GM18526 (cell line): ENCODE measurements around the gene NCAPG2.

Experiments used
- POLR2A ChIP-seq: IDR thresholded peaks from 3 replicates; pipeline ENCODE4 v1.6.1; 2011; ENCODE audit not compliant: insufficient read length; ENCODE audit errors: extremely low read depth

Gene NCAPG2, protein sequence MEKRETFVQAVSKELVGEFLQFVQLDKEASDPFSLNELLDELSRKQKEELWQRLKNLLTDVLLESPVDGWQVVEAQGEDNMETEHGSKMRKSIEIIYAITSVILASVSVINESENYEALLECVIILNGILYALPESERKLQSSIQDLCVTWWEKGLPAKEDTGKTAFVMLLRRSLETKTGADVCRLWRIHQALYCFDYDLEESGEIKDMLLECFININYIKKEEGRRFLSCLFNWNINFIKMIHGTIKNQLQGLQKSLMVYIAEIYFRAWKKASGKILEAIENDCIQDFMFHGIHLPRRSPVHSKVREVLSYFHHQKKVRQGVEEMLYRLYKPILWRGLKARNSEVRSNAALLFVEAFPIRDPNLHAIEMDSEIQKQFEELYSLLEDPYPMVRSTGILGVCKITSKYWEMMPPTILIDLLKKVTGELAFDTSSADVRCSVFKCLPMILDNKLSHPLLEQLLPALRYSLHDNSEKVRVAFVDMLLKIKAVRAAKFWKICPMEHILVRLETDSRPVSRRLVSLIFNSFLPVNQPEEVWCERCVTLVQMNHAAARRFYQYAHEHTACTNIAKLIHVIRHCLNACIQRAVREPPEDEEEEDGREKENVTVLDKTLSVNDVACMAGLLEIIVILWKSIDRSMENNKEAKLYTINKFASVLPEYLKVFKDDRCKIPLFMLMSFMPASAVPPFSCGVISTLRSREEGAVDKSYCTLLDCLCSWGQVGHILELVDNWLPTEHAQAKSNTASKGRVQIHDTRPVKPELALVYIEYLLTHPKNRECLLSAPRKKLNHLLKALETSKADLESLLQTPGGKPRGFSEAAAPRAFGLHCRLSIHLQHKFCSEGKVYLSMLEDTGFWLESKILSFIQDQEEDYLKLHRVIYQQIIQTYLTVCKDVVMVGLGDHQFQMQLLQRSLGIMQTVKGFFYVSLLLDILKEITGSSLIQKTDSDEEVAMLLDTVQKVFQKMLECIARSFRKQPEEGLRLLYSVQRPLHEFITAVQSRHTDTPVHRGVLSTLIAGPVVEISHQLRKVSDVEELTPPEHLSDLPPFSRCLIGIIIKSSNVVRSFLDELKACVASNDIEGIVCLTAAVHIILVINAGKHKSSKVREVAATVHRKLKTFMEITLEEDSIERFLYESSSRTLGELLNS

DNA sequence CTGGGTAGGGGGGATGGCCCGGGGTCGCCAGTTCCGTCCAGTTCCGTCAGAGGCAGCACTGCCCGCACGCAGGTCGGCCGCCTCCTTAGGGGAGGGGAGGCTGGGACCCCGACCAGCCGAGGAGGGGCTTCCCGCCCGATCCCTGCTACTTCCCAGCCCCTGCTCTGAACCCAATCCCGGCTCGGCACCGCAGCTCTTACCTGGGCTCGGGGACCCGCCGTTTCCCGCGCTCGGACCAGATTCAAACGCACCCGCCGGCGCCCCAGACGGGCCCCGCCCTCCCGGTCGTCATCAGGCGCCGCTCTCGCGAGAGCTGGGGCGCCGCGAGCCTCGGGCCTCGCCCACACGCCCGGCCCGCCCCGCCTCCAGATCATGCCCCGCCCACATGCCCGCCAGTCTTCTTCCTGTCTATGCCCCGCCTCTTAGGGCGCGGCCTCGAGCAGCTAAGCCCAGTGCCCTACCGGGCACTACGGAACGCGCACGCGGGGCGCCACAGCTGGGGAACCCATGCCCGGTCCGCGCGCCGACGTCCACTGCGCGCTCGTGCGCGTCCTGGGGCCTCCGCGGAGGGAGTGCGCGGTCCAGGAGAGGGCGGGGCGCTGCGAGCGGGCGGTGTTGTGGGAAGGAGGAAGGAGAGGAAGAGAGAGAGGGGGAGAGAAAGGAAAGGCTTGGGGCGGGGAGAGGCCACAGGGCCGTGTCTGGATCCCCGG is at the start of gene NCAPG2:
NCAPG2 (minus strand) TSS at position 281 of the 710 bp plus-strand sequence. CDS start 2,905 bp downstream, outside the sequence.
- TF ChIP-seq POLR2A = peak; percentile 66

DNA sequence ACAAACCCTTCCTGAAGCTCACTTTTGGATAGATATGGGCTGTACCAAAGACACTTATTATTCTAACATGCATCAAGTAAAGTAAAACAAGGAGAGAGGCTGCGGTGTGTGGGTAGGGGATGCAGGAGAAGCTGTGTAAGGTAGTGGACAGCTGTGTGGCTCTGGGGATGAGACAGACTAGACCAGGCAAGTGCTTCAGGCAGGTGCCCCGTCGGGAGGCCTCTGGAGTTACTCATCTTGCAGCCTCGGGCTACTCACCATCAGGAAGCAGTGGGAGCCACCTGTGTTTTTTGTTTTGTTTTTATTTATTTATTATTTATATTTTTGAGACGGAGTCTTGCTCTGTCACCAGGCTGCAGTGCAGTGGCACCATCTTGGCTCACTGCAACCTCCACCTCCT is 49.3 kb upstream of the NCAPG2 start:
- no peak for TF ChIP-seq POLR2A

DNA sequence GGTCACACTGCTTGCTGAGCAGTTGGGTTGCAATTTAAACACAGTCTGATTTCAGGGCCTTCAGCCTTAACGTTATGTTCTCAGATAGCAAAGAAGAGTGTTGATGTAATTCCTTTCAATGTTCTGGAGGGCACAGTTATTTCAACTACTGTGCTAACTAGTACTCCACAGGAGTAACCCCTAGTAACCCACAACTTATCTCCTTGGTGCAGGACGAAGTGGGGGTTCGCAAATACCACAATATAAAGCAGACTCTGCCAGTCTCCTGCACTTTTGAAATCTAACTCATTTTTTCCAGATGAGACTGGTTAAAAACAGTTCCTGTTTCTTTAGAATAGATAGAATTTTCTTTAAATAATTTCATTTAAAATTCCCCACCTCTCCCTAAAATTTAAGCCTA is 47.1 kb upstream of the NCAPG2 start:
- no peak for TF ChIP-seq POLR2A

DNA sequence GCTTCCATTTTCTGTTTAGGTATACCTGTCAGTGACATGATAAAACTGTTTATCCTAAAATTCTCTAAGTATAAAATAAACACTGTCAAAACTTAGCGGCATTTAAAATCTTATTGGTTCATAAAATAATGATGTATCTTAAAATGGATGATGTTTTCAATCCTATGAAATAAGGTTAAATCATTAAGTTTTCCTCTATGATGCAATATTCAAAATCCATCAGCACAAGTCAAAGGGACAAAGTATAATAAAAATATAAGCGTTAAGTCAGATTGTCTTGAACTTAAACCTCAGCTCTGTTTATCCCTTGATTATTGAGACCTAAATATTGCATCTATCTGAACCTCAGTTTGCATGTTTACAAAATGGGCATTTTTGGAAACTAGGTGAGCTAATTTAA is 46.6 kb upstream of the NCAPG2 start:
- TF ChIP-seq POLR2A = no peak

DNA sequence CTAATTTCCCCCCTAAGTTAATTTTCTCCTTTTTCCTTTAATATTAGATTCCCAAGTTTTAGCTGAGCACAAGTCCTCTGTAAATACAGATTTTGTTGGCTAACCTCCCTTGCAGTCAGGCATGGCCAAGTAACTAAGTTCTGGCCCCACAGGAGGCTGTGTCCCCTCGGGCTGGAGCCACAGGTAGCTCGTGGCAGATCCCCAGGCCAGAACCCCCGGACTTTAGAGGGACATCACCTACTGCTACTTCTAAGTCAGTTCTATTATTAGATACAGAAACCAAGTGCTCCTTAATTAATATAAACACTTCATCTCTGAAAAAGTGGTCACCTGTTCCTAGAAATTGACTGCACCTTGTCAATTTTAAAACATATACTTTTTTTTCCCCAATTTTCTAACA is 46.1 kb upstream of the NCAPG2 start:
- no peak for TF ChIP-seq POLR2A

DNA sequence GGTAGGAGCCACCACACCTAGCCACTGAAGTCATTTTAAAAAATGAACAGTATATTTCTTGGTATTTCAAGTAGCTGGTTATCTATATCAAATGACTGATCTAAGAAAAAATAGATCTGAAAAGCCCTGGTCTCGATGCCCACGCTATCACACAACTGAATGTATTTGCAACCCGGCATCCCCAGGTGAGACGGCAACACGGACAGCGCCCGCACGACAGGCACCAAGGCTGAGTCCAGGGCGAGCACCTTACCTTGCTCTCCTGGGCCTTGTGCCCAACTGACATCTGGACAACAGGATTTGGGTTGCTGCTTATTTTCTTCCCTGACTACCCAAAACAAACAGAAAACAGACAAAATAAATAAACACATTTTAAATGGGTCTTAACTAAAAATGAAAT is 44.8 kb upstream of the NCAPG2 start:
- no peak for TF ChIP-seq POLR2A

DNA sequence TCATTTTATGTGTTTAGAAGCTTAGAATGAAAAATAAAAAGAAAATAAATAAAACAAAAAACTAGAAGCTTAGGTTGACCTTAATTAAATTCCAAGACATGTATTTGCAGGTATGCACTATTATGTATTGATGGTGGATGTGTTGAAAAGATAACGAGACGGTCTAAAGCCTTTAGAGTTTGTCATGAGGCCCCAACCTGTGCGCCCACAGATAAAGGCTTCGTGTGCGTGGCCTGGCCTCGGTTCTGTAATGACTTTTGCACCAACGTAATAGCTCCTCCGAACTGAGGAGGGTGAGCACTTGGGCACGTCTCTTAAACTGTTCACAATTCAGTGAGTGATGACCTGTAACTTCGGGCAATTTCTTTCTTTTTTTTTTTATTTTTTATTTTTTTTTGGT is 43.7 kb upstream of the NCAPG2 start:
- TF ChIP-seq POLR2A = no peak

DNA sequence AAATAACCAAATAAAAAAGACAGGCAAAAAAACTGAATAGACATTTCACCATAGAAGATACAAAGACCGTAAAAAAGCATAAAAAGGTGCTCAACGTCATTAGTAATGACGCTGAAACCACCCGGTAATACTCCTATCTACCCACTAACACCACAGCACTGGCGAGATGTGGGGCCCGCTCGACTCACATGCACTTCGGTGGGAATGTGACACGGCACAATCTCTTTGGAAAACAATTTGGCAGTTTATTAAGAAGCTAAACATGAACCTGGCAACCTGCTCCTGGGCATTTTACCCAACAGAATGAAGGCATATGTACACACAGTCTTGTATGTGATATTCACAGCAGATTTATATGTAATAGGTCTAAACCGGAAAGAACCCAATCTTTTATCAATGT is 42.8 kb upstream of the NCAPG2 start:
- no peak for TF ChIP-seq POLR2A

DNA sequence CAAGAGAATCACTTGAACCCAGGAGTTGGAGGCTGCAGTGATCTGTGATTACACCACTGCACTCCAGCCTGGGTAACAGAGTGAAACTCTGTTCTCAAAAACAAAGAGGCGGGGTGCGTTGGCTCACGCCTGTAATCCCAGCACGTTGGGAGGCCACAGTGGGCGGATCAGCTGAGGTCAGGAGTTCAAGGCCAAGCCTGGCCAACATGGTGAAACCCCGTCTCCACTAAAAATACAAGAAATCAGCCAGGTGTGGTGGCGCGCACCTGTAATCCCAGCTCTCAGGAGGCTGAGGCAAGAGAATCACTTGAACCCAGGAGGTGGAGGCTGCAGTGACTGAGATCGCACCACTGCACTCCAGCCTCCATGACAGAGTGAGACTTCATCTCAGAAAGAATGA is 42.4 kb upstream of the NCAPG2 start:
- TF ChIP-seq POLR2A = no peak

DNA sequence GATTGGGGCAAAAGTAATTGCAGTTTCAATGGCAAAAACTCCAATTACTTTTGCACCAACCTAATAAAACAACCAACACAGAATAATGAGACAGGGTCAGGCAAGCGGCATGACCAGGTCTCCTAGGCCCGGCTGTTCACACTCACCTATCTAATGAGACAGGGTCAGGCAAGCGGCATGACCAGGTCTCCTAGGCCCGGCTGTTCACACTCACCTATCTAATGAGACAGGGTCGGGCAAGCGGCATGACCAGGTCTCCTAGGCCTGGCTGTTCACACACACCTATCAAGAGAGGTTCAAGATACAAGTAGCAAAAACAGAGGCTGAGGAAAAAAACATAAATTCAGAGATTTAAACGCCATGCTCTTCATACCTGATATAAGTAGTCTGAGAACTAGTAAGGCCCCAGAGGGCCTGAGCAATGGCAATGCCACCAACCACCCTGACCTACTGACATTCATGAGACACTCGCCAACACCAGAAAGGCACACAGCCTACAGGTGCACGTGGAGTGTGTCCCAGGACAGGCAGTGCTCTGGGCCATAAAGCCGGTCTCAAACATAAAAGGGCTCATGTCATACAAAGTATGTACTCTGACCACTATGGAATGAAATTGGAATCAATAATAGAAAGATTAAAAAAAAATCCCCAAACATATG is 40.6 kb upstream of the NCAPG2 start:
- no peak for TF ChIP-seq POLR2A

DNA sequence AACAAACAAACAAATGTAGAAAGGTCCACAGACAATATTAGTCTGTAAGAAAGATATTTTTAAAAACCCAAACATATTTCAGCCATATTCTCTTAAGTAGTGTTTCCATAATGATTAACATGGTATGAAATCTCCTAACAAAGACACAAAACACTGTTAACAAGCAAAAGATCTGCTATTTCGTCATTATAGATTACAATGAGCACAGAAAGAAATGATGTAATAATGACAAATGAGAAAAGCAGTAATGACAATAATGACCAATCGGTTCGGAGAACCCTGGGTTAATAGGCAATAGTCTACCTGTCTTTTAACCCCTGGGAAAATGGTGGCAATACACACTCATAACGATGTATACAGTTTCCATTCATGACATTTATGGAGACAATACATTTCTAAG is 39.5 kb upstream of the NCAPG2 start:
- no peak for TF ChIP-seq POLR2A

DNA sequence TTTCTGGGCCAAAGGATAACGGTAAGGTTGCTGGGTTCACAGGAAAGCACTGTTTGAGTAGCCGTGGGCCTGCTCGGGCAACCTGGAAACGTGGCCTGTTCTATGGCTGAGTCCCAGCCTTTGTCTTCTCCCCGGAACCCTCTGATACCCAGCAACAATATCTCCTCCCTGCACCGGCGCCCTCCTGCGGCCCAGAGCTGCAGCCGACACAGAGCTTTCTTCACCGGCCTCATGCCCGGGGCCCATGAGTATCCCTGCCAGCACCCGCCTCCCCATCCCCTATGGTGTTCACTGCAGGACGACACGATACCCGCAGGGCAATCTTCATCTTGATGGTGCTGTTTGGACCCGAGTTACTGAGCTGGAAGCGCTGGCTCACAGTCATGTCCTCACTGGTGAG is 38.6 kb upstream of the NCAPG2 start:
- TF ChIP-seq POLR2A = no peak

DNA sequence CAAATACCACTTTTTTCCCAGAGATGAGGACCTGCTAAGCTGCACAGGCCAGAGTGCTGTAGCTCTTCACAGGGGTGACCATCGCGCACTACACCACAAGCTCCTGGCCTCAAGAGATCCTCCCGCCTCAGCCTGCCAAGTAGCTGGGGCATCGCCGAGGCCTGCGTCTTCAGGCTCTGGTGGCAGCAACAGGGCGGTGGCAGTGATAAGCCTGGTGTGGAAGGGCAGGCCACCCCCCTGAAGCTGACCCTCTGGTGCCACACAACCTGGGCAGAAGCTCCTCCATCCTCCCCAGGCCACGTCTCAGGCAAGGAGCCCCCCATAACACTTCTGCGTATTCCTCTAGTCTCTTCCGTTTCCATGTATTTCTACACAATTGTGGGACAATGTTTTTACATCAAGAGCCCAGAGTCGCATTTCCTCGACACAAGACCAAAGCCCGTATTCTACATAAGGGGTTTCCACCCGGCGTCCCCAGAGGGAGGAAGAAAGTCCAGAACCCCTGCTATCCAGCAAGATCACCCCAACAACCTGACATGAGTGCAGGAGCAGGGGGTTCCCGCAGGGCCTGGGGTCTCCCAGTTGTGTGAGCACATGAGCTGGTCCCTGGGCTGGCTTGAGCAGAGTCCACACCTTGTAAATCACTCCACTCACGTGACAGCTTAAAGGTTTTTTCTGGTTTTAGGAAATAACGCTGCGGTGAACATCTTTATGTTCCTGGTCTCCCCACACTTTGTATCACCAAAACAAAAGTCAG is 37.6 kb upstream of the NCAPG2 start:
- TF ChIP-seq POLR2A = no peak

DNA sequence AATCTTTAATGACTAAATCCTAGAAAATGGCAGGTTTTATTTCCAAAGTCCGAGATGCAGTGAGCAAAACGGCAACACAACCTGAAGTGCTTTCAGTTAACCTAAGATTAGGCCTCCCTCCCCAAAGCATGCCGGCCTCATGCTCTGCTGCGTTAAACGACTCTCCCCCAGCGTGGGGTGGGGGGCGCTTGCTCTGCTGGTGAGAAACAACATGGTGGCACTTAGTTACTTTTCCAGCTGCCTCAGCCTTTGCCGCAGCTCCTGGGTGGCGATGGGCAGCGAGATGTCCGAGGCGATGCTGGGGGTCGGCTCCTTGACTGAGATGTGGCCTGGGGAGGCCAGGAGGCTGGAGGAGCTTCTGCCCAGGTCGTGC is 36.7 kb upstream of the NCAPG2 start:
- no peak for TF ChIP-seq POLR2A

DNA sequence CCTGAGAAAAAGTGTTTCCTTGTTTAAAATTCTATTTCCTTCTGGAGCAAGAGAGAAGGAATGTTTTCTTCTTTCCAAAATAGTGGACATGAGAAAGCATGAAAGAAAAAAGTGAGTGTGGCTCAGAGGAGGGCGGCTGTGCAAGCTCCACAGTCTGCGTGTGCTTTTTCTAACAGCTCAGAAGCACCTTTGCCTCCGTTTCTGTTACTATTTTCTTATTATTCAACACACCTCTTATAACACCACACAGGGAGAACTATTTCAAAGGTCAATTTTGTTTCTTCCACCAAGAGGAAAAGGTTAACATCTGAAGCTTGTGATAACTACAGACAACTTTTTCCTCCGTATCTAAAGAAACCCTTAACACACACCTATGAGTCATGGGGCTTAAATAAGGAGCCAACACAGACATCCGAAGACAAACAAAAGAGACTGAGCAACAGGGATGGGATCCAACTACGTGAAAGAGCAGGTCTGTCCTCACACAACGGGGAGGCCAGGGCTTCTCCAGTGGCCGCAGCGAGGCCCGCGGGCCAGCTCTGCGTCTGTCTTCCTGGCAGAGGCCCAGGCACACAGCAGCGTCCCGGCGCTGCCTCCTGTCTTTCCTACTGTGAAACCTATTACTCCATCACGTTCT is 36.2 kb upstream of the NCAPG2 start:
- TF ChIP-seq POLR2A = no peak
